NCI-H510A treated with DMSO at 0.1 percent for 48 hours (cell line): ENCODE results near the gene SUN1.
"Not testable (repeated sequence)": the region's sequence is repeated elsewhere in the genome, so short reads cannot be mapped to it uniquely, and the experiment has no call there.

ENCODE experiments used
- DNase-seq: peaks from one replicate; lab custom pipeline; 2025; lab: John Stamatoyannopoulos, UW

SUN1 gene, protein sequence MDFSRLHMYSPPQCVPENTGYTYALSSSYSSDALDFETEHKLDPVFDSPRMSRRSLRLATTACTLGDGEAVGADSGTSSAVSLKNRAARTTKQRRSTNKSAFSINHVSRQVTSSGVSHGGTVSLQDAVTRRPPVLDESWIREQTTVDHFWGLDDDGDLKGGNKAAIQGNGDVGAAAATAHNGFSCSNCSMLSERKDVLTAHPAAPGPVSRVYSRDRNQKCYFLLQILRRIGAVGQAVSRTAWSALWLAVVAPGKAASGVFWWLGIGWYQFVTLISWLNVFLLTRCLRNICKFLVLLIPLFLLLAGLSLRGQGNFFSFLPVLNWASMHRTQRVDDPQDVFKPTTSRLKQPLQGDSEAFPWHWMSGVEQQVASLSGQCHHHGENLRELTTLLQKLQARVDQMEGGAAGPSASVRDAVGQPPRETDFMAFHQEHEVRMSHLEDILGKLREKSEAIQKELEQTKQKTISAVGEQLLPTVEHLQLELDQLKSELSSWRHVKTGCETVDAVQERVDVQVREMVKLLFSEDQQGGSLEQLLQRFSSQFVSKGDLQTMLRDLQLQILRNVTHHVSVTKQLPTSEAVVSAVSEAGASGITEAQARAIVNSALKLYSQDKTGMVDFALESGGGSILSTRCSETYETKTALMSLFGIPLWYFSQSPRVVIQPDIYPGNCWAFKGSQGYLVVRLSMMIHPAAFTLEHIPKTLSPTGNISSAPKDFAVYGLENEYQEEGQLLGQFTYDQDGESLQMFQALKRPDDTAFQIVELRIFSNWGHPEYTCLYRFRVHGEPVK

DNA sequence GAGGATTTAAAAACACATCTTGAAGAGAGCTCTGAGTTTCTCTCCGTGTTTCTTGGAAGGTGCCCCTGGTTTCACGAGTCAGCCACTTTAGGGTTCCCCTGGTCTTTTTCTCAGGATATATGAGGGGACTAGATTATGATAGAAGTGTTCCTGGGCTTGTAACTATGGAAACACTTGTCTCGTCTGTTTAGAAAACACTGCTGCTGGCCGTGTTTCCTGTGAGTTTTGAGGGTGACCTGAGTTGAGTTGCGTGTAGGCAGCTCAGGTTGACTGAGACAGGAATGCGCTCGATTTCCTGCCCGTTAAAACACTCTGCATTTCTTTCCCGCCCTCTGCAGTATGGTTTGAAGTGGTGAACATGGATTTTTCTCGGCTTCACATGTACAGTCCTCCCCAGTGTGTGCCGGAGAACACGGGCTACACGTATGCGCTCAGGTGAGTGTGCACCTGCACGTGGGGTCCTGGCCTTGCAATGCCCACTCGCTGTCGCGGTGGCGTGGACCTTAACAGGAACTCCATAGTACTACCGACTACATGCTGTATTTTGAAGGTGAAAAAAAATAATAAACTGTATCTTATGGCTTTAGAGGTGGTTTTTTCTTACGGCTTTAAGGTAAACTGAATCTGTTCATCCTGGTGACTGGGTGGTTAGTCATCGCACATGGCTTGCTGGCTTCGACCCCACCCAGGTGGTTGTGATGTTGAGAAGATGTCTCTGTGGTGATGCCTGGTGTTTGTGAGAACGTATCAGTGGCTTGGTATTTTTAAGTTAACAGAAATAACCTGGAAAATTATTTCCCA, at the start of gene SUN1:
Gene SUN1 (plus strand): TSS at position 310 of the 801 bp plus-strand sequence. CDS start 49 bp downstream, at position 359.
- no peak for DNase-seq

DNA sequence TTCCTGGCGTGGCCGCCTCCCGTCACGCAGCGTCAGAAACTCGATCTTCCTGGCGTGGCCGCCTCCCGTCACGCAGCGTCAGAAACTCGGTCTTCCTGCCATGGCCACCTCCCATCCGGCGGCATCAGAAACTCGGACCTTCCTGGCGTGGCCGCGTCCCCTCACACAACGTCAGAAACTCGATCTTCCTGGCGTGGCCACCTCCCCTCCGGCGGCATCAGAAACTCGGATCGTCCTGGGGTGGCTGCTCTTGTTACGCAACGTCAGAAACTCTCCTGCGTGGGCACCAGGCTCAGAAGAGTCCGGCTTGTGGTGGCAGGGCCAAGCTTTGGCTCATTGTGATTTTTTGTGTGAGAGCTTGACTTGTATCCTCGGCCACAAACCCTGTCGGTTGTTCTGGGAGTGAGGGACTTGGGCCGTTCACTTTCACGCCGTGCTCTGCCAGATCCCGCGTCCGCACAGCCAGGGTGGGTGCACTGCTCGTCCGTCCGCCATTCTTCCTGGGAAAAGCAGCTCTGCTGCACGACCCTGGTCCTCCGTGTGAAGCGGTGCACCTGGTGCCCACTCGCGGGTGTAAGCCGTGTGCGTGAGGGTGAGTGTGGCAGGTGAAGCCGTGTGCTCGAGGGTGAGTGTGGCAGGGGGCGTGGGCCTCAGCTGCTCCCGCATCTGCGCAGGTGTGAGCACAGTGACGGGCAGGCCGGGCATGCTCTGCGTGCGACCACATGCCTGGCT, 49.4 kb upstream of the SUN1 start:
- no peak for DNase-seq

DNA sequence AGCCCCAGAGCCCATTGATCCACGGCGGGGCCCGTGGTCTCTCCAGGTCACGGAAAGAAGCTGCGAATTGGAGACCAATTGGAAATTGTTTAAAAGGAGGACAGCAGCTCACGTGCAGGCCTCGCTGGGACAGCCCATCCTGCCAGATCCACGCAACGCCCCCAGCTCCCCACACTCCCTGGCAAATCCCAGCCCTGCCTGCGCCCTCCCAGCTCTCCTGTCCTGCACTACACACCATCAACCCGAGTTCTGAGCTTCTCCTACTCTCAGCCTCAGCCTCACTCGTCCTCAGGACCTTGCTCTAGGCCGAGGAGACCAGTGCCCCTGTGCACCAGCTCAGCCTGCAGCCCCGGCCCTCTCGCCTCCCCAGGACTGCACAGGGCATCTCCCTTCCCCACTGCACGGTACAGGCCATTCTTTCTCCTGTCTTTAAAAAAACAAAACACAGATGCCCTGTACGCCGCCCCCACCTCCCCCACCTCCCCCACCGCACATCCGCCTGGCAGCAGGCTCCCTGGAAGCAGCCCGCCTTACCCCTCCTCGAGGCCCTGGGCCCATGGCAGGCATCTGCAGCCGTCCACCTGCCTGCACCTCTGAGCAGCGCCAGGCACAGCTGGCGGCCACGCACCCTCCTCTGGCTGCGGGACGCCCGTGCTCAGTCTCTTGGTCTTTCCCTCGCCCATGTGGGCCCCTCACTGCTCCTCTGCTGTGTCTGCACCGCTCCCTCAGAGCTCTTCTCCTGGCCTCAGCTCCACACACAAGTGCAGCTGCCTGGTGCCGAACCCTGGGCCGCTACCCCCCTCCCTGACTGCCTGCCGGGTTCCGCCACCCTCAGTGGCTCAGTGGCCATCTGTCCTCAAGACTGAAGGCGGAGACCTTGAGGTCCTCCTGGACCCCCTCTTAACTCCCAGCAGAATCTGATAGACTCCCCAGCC, 48.5 kb upstream of the SUN1 start:
- DNase-seq: no peak

- DNase-seq: no peak
Measured at GRCh38 chr7:784971-785370, 47.3 kb upstream of the SUN1 start.

DNA sequence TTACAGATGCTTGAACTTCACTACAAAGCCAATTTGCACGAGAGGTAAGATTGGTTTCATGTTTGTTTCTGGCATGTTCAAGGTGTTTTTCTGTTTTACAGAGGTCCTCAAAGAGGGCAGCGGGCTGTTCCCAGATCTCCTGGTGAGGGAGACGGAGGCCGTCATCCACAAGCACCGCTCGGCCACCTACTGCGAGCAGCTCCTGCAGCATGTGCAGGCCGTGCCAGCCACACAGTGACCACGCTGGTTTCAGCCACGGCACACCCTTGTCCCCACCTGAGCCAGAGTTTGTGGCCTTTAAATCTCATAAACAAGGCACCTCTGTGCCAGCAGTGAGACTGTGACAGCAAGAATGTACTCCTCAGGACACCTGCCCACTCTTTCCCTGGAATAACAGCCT, 46.9 kb upstream of the SUN1 start:
- DNase-seq: no peak

DNA sequence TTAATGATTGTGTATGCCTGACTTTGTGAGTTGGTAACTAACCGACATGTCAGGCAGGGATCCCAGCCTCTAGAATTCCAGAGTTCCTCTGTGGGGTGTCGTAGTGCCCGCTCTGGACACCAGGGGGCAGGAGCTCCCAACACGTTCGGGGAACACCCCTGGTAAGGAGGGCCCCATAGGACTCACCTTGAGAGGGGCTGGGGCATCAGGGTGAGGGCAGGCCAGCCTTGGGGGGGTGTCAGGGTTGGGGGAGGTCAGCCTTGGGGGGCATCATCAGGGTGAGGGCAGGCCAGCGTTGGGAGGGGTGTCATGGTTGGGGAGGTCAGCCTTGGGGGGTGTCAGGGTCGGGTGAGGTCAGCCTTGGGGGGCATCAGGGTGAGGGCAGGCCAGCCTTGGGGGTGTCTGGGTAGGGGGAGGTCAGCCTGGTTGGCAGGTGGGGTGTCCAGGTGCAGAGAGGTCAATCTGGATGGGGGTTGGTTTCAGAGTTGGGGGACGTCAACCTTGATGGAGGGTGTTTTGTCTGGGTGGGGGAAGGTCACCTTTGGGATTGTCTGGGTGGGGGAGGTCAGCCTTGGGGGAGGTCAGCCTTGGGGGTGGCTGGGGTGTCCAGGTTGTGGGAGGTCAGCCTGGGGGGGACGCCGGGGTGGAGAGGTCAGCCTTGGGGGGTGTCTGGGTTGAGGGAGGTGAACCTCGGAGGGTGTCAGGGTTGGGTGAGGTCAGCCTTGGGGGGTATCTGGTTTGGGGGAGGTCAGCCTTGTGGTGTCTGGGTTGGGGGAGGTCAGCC, 45.6 kb upstream of the SUN1 start:
- DNase-seq: no peak

DNA sequence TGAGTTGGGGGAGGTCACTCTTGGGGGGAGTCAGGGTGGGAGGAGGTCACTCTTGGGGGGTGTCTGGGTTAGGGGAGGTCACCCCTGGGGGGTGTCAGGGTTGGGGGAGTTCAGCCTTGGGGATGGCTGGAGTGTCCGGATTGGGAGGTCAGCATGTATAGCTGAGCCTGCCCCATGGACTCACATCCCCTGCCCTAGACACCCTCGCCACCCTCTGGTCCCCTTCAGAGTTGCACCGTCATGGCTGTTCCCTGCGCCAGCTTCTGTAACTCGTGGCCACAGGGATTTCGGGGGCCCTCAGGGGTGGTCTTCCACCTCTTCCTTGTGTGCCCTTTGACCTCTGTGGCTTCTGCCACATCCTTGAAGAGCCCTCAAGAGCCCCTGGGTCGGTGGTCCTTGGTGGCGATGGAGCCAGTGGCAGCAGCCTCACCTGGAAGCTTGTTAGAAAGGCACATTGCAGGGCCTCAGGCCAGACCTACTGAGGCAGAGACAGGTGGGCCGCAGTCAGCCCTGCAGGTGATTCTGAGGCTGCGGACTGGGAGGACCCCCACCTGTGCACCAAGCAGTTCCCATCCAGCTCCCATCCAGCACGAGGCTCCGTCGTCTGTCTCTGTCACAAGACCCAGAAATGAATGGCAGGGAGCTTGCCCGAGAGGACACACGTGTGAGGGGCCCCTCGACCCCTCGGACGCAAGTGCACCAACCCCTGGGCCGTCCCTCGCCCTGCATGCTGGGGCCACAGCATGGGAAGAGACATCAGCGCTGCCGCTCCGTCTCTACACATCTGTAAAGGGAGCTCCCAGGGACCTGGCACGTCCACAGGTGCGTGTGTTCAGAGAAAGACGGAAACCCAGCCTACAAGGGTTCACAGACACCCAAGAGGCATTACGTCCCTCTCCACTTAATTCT, 44.7 kb upstream of the SUN1 start:
- no peak for DNase-seq

- DNase-seq: no peak
Measured at GRCh38 chr7:791519-791918, 40.8 kb upstream of the SUN1 start.

GRCh38 chr7:794207-794606, 38.1 kb upstream of the SUN1 start:
- DNase-seq: no peak

GRCh38 chr7:794671-795329, 37.5 kb upstream of the SUN1 start:
- no peak for DNase-seq

- DNase-seq: not testable (repeated sequence)
Measured at GRCh38 chr7:796434-797169, 35.7 kb upstream of the SUN1 start.

- no peak for DNase-seq
Measured at GRCh38 chr7:798921-799470, 33.3 kb upstream of the SUN1 start.

DNA sequence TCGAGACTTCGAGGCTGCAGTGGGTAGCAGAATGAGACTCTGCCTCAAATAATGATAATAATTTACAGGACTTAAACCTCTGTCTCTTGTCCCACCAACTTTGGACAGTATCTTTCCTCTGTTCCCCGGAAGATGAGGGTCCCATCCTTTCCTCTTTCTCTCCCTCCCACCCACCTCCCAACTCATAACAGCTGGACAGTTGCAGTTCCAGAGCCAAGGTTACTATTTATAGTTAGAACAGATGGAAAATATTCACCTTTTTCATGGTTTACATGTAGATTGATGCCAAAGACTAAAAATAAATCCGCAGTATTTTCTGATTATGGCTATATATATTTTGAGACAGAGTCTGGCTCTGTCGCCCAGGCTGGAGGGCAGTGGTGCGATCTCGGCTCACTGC, 31.6 kb upstream of the SUN1 start:
- no peak for DNase-seq

GRCh38 chr7:801351-801750, 30.9 kb upstream of the SUN1 start:
- not testable (repeated sequence) for DNase-seq

GRCh38 chr7:801940-802381, 30.3 kb upstream of the SUN1 start:
- no peak for DNase-seq

DNA sequence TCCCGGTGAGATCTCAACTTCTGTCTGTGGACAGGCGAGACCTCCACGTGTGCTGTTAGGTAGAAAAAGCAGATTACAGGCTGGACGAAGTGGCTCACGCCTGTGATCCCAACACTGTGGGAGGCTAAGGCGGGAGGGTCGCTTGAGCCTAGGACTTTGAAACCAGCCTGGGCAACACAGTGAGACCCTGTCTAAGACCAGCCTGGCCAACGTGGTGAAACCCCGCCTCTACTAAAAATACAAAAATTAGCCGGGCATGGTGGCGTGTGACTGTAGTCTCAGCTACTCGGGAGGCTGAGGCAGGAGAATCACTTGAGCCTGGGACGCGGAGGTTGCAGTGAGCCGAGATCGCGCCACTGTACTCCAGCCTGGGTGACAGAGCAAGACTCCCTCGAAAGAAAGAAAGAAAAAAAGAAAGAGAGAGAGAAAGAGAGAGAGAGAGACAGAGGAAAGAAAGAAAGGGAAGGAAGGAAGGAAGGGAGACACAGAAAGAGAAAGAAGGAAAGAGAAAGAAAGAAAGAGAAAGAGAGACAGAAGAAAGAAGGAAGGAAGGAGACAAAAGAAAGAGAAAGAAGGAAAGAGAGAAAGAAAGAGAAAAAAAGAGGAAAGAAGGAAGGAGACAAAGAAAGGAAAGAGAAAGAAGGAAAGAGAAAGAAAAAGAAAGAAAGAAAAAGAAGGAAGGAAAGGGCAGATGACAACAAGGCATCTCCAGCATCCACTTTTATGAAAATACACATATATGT, 29.6 kb upstream of the SUN1 start:
- no peak for DNase-seq
